Measurements from ENCODE around the gene FXYD3. TPM values are rescaled to one million over a fixed set of nuclear protein-coding genes. Genes with fewer than 3 reads are reported as not detected.

FXYD3 gene
- total and polyA plus RNA-seq, 2 donors (not counting 1 experiment from before 2014, with no cell fraction given) = not detected

GRCh38 chr19:35107545-35107944 is 8.1 kb upstream of the FXYD3 start:
- H3K4me1 ChIP-seq (ENCODE audit: control insufficient read depth, extremely low read depth, insufficient read depth, low read length) = no peaks in the 10 kb centered on the region
- H3K9me3 ChIP-seq (ENCODE audit: control insufficient read depth, insufficient read depth, low read depth, low read length) = no peaks in the 10 kb centered on the region
- no peaks in the 10 kb centered on the region for H3K27me3 ChIP-seq (ENCODE audit: control insufficient read depth, insufficient read depth, low read length)
- no peak overlapping the region for H3K9ac ChIP-seq (ENCODE audit: insufficient read depth, low read length)
- H3K27ac ChIP-seq (ENCODE audit: insufficient read depth, low read length) = no peak overlapping the region
- DNase-seq (ENCODE audit: low read depth in 2 of 2) = peak; percentile 8 to 49
- H3K4me2 ChIP-seq (ENCODE audit: extremely low read depth, insufficient read depth, low read length) = no peak overlapping the region
- no peaks in the 10 kb centered on the region for H3K36me3 ChIP-seq (ENCODE audit: control insufficient read depth, insufficient read depth, low read length)
- H2AFZ ChIP-seq (ENCODE audit: low read length) = no peak overlapping the region
- no peaks in the 10 kb centered on the region for H4K20me1 ChIP-seq (ENCODE audit: control insufficient read depth, extremely low read depth, insufficient read depth, low read length)
- H3K79me2 ChIP-seq (ENCODE audit: control insufficient read depth, insufficient read depth, low read length) = no peaks in the 10 kb centered on the region
- TF ChIP-seq CTCF (conservative IDR thresholded peaks at IDR 0.05 in 1 of 2, IDR thresholded peaks at IDR 0.05 in 1 of 2; ENCODE audit: low read depth in 1 of 2, low read length in 2 of 2) = no peak
- TF ChIP-seq EZH2 (IDR thresholded peaks at IDR 0.05; ENCODE audit: low read length, missing control alignments) = no peak
- H3K4me3 ChIP-seq (replicated peaks in 1 of 4; ENCODE audit: control extremely low read depth in 1 of 4, insufficient read depth in 1 of 4, low read depth in 3 of 4, low read length in 4 of 4) = no peak overlapping the region

- no peak for DNase-seq (ENCODE audit: low read depth in 2 of 2)
- Histone ChIP-seq H3K9me3 (ENCODE audit: control insufficient read depth, insufficient read depth, low read depth, low read length) (no peaks in the 10 kb centered on the region), H3K4me2 (ENCODE audit: extremely low read depth, insufficient read depth, low read length) (no peak overlapping the region), H2AFZ (ENCODE audit: low read length) (no peak overlapping the region), H3K9ac (ENCODE audit: insufficient read depth, low read length) (no peak overlapping the region), H4K20me1 (ENCODE audit: control insufficient read depth, extremely low read depth, insufficient read depth, low read length) (no peaks in the 10 kb centered on the region), H3K27me3 (ENCODE audit: control insufficient read depth, insufficient read depth, low read length) (no peaks in the 10 kb centered on the region), H3K79me2 (ENCODE audit: control insufficient read depth, insufficient read depth, low read length) (no peaks in the 10 kb centered on the region), H3K27ac (ENCODE audit: insufficient read depth, low read length) (no peak overlapping the region), H3K4me1 (ENCODE audit: control insufficient read depth, extremely low read depth, insufficient read depth, low read length) (no peaks in the 10 kb centered on the region), H3K36me3 (ENCODE audit: control insufficient read depth, insufficient read depth, low read length) (no peaks in the 10 kb centered on the region), H3K4me3 (replicated peaks in 1 of 4; ENCODE audit: control extremely low read depth in 1 of 4, insufficient read depth in 1 of 4, low read depth in 3 of 4, low read length in 4 of 4) (no peak overlapping the region)
- TF ChIP-seq CTCF (conservative IDR thresholded peaks at IDR 0.05 in 1 of 2, IDR thresholded peaks at IDR 0.05 in 1 of 2; ENCODE audit: low read depth in 1 of 2, low read length in 2 of 2) (no peak), EZH2 (IDR thresholded peaks at IDR 0.05; ENCODE audit: low read length, missing control alignments) (no peak)
Measured at GRCh38 chr19:35108730-35109129, 6.9 kb upstream of the FXYD3 start.

GRCh38 chr19:35109395-35110112 is 6.1 kb upstream of the FXYD3 start:
- H3K36me3 ChIP-seq (ENCODE audit: control insufficient read depth, insufficient read depth, low read length) = no peaks in the 10 kb centered on the region
- H3K4me1 ChIP-seq (ENCODE audit: control insufficient read depth, extremely low read depth, insufficient read depth, low read length) = no peaks in the 10 kb centered on the region
- no peak overlapping the region for H2AFZ ChIP-seq (ENCODE audit: low read length)
- no peaks in the 10 kb centered on the region for H3K79me2 ChIP-seq (ENCODE audit: control insufficient read depth, insufficient read depth, low read length)
- H3K27me3 ChIP-seq (ENCODE audit: control insufficient read depth, insufficient read depth, low read length) = no peaks in the 10 kb centered on the region
- H4K20me1 ChIP-seq (ENCODE audit: control insufficient read depth, extremely low read depth, insufficient read depth, low read length) = no peaks in the 10 kb centered on the region
- H3K4me3 ChIP-seq (replicated peaks in 1 of 4; ENCODE audit: control extremely low read depth in 1 of 4, insufficient read depth in 1 of 4, low read depth in 3 of 4, low read length in 4 of 4) = no peak overlapping the region
- no peak for TF ChIP-seq CTCF (conservative IDR thresholded peaks at IDR 0.05 in 1 of 2, IDR thresholded peaks at IDR 0.05 in 1 of 2; ENCODE audit: low read depth in 1 of 2, low read length in 2 of 2)
- TF ChIP-seq EZH2 (IDR thresholded peaks at IDR 0.05; ENCODE audit: low read length, missing control alignments) = no peak
- no peak overlapping the region for H3K27ac ChIP-seq (ENCODE audit: insufficient read depth, low read length)
- no peak overlapping the region for H3K9ac ChIP-seq (ENCODE audit: insufficient read depth, low read length)
- no peak overlapping the region for H3K4me2 ChIP-seq (ENCODE audit: extremely low read depth, insufficient read depth, low read length)
- DNase-seq (ENCODE audit: low read depth in 2 of 2) = no peak
- H3K9me3 ChIP-seq (ENCODE audit: control insufficient read depth, insufficient read depth, low read depth, low read length) = no peaks in the 10 kb centered on the region
